GM12878 (cell line): ENCODE data around the gene PKNOX1. TPM values are rescaled to one million over a fixed set of nuclear protein-coding genes. Genes with fewer than 3 reads are reported as not detected.
A peak's percentile ranks its signal among the peaks of the same experiment; 100 is the strongest.

ENCODE experiments used
- ATAC-seq: fragments of 200-7000 bp; cut with Tn5 transposase; 3 replicates; pipeline ENCODE4 v1.9.1; 2020; ENCODE audit warnings: mild to moderate bottlenecking, moderate library complexity
- BruUV-seq: library from RNA; stranded (reverse); fragments of 400-500 nt; replicated peaks from 2 replicates; lab custom pipeline; 2021; lab: Mats Ljungman, UMichigan
- CTCF ChIA-PET: fragments of 300-600 bp; sonication (Branson Sonifier 250); formaldehyde crosslinking; extraction: SDS; loops from one replicate; lab custom pipeline; 2021; ENCODE audit warnings: inconsistent platforms; lab: Yijun Ruan, JAX
- POLR2A ChIA-PET: fragments of 350-600 bp; formaldehyde crosslinking; extraction: SDS; loops from one replicate; lab custom pipeline; 2021; ENCODE audit warnings: inconsistent platforms; lab: Charles Lee
- RAD21 ChIA-PET: fragments of 300-600 bp; sonication (Branson Sonifier 250); formaldehyde crosslinking; loops from one replicate; lab custom pipeline; 2023; ENCODE audit warnings: antibody characterized with exemption; ENCODE audit not compliant: unreplicated experiment; lab: Charles Lee
- SMC1A ChIA-PET: fragments of 300-600 bp; sonication (Branson Sonifier 250); formaldehyde crosslinking; loops from one replicate; lab custom pipeline; 2023; ENCODE audit not compliant: unreplicated experiment, uncharacterized antibody; lab: Charles Lee
- DNase-seq: peaks from one replicate; pipeline ENCODE4 v3.0.0-alpha.2; 2011; ENCODE audit warnings: low read depth, low spot score
- FAIRE-seq: peaks from 3 replicates; lab custom pipeline; 2011; peaks lifted over from hg19 to GRCh38; lab: Jason Lieb, UNC
- H2AFZ ChIP-seq: 2 replicates; pipeline ENCODE4 v1.6.0; 2011; ENCODE audit warnings: low read depth, low read length, control low read depth; ENCODE audit not compliant: control insufficient read depth
- H3K27ac ChIP-seq: 2 replicates; pipeline ENCODE4 v1.5.1; 2011; ENCODE audit warnings: control low read depth; ENCODE audit not compliant: control insufficient read depth, insufficient read depth
- H3K27me3 ChIP-seq, 2 experiments: replicated peaks in 1 of 2; 2 replicates each; pipeline versions ENCODE4 v1.6.0 to v1.6.1; 2011; ENCODE audit warnings: low read length in 1 of 2; ENCODE audit not compliant: control insufficient read depth in 2 of 2, insufficient read depth in 2 of 2
- H3K36me3 ChIP-seq, 2 experiments: 2 replicates each; pipeline ENCODE4 v1.5.1; 2011; ENCODE audit warnings: low read length in 1 of 2; ENCODE audit not compliant: control insufficient read depth in 2 of 2, insufficient read depth in 2 of 2
- H3K4me1 ChIP-seq: 2 replicates; pipeline ENCODE4 v1.6.1; 2011; ENCODE audit warnings: mild to moderate bottlenecking, low read length, moderate library complexity, mixed read lengths; ENCODE audit not compliant: control insufficient read depth, insufficient read depth
- H3K4me2 ChIP-seq: 2 replicates; pipeline ENCODE4 v1.6.0; 2011; ENCODE audit warnings: control low read depth; ENCODE audit not compliant: control insufficient read depth, insufficient read depth
- H3K4me3 ChIP-seq: fragments of 200-600 bp; sonication (generic); 2 replicates; pipeline ENCODE4 v1.5.1; 2016
- H3K79me2 ChIP-seq: 2 replicates; pipeline ENCODE4 v1.6.0; 2011; ENCODE audit warnings: low read length; ENCODE audit not compliant: control insufficient read depth, insufficient read depth
- H3K9ac ChIP-seq: 2 replicates; pipeline ENCODE4 v1.8.0; 2011; ENCODE audit warnings: low read length, control low read depth, mixed read lengths; ENCODE audit not compliant: control insufficient read depth, insufficient read depth
- H3K9me3 ChIP-seq: replicated peaks from 3 replicates; pipeline ENCODE4 v1.5.1; 2011; ENCODE audit warnings: mild to moderate bottlenecking, low read length; ENCODE audit not compliant: control insufficient read depth, insufficient read depth
- H4K20me1 ChIP-seq: 2 replicates; pipeline ENCODE4 v1.6.0; 2011; ENCODE audit not compliant: control insufficient read depth, insufficient read depth
- CHD2 ChIP-seq: IDR thresholded peaks from 2 replicates; pipeline ENCODE4 v1.6.1; 2011; ENCODE audit warnings: low read depth, low read length, improper control_type of control experiment, borderline replicate concordance
- ESRRA ChIP-seq: IDR thresholded peaks from 2 replicates; pipeline ENCODE4 v1.6.1; 2012; ENCODE audit warnings: mild to moderate bottlenecking, low read length, improper control_type of control experiment
- MEF2B ChIP-seq: fragments of 450-650 bp; IDR thresholded peaks from 2 replicates; pipeline ENCODE4 v1.6.1; 2018; ENCODE audit warnings: mild to moderate bottlenecking, moderate library complexity; ENCODE audit not compliant: partially characterized antibody, poor library complexity, severe bottlenecking
- MTA2 ChIP-seq: fragments of 450-650 bp; IDR thresholded peaks from 2 replicates; pipeline ENCODE4 v1.6.1; 2016; ENCODE audit warnings: low read depth, mild to moderate bottlenecking, moderate library complexity
- PAX5 ChIP-seq: IDR thresholded peaks from 2 replicates; pipeline ENCODE4 v1.6.1; 2011; ENCODE audit warnings: low read depth, low read length, borderline replicate concordance
- POLR2AphosphoS5 ChIP-seq: IDR thresholded peaks from 2 replicates; pipeline ENCODE4 v1.6.1; 2011; ENCODE audit warnings: mild to moderate bottlenecking, low read length, inconsistent platforms
- POU2F2 ChIP-seq: IDR thresholded peaks from 3 replicates; pipeline ENCODE4 v1.6.1; 2011; ENCODE audit warnings: low read depth, mild to moderate bottlenecking, low read length, borderline replicate concordance
- RB1 ChIP-seq: fragments of 450-650 bp; formaldehyde crosslinking; IDR thresholded peaks from 2 replicates; pipeline ENCODE4 v1.6.1; 2017; ENCODE audit warnings: mild to moderate bottlenecking, borderline replicate concordance
- RUNX3 ChIP-seq: IDR thresholded peaks from 2 replicates; pipeline ENCODE4 v1.6.1; 2012; ENCODE audit warnings: low read length, inconsistent platforms
- SP1 ChIP-seq: IDR thresholded peaks from one replicate; pipeline ENCODE4 v1.6.1; 2011; ENCODE audit warnings: low read depth, low read length
- WRNIP1 ChIP-seq: IDR thresholded peaks from 2 replicates; pipeline ENCODE4 v1.6.1; 2011; ENCODE audit warnings: low read depth, low read length, improper control_type of control experiment, borderline replicate concordance
- ZNF384 ChIP-seq: IDR thresholded peaks from 2 replicates; pipeline ENCODE4 v1.6.1; 2012; ENCODE audit warnings: low read depth, mild to moderate bottlenecking, low read length, improper control_type of control experiment, borderline replicate concordance
- ZNF592 ChIP-seq: fragments of 450-650 bp; IDR thresholded peaks from 2 replicates; pipeline ENCODE4 v1.6.1; 2017; ENCODE audit warnings: mild to moderate bottlenecking, moderate library complexity
- ZNF622 ChIP-seq: fragments of 450-650 bp; IDR thresholded peaks from 2 replicates; pipeline ENCODE4 v1.6.1; 2017; ENCODE audit warnings: mild to moderate bottlenecking, inconsistent platforms
- ZZZ3 ChIP-seq: IDR thresholded peaks from 2 replicates; pipeline ENCODE4 v1.6.1; 2011; ENCODE audit warnings: low read depth; ENCODE audit not compliant: control insufficient read depth, insufficient read length
- WGBS: methylation state at CpG from one replicate; pipeline ENCODE4 v1.1.6; 2016; ENCODE audit warnings: low lambda C conversion rate; ENCODE audit not compliant: insufficient replicate concordance, insufficient coverage; ENCODE audit errors: missing lambda C conversion rate; 5-methylcytosine and 5-hydroxymethylcytosine counted together
- in situ Hi-C: fragments of 300-500 bp; cut with MboI; formaldehyde crosslinking; loops from 9 replicates; pipeline ENCODE4 v1.14.3; 2018; ENCODE audit warnings: mixed read lengths
- intact Hi-C: fragments of 100-400 bp; cut with micrococcal nuclease; formaldehyde crosslinking; loops from one replicate; pipeline ENCODE4 v1.14.2; 2022; ENCODE audit not compliant: unreplicated experiment
- polyA plus RNA-seq, 11 experiments: library from polyadenylated mRNA; depleted of rRNA in 4 of 11; unstranded in 6 of 11; stranded (reverse) in 5 of 11; fragments of >200 nt; fragmentation: Nextera tagmentation in 4 of 11; fragmentation: Illumina TruSeq in 1 of 11; extraction: Ambion mirVana in 4 of 11; extraction: Trizol in 1 of 11; gene quantifications; 1 replicate in 1 of 11; 2 replicates in 10 of 11; pipeline versions ENCODE4 v1.2.1 to v1.2.3, GENCODE V29; 2011 to 2016; ENCODE audit warnings: inconsistent platforms in 2 of 11, missing spikeins in 2 of 11, low read depth in 1 of 11
- total RNA-seq, 4 experiments: library from RNA; depleted of rRNA in 3 of 4; stranded (reverse); fragments of >200 nt in 3 of 4; fragmentation: Illumina TruSeq in 1 of 4; extraction: Trizol in 1 of 4; gene quantifications; 2 replicates each; pipeline versions ENCODE4 v1.2.1 to v1.2.3, GENCODE V29; 2013 to 2021
- TF ChIP-seq, protein P1 (sequence below): fragments of 450-650 bp; IDR thresholded peaks from 2 replicates; pipeline ENCODE4 v1.6.1; 2016; ENCODE audit warnings: mild to moderate bottlenecking
- TF ChIP-seq, protein P2 (sequence below): fragments of 450-650 bp; IDR thresholded peaks from 2 replicates; pipeline ENCODE4 v1.6.1; 2017; ENCODE audit warnings: borderline replicate concordance

Gene PKNOX1
- total and polyA plus RNA-seq, 10 of the 15 experiments (the other 5 are each of a cell fraction or from before 2014, with no cell fraction given): 6.9 to 23.7 (median 13.2) TPM

- 0 out of 4 replicates have a peak, but pooled peaks cover 0 to 2% of the 10 kb centered on the region in 2 experiments for H3K36me3 ChIP-seq
- FAIRE-seq (no peak), ATAC-seq (peak; percentile 59), DNase-seq (no peak)
- H3K27me3 ChIP-seq: no peaks in the 10 kb centered on the region
- SMC1A ChIA-PET: interaction anchor here (1.0 to 1.5 kb wide), 2 partner anchors 12 to 36 kb away, joined by 3 read pairs; no protein-coding TSS in a partner anchor
- no peaks in the 10 kb centered on the region for H4K20me1 ChIP-seq
- intact Hi-C loops: no loop called here
- H3K9me3 ChIP-seq: no peaks in the 10 kb centered on the region
- peak overlapping the region; percentile 30; the same call in 1 of the 2 replicates for H3K4me2 ChIP-seq
- in situ Hi-C loops: no loop called here
- H3K4me1 ChIP-seq: peaks cover 22% of the 10 kb centered on the region
- 24% methylated on average over 10 of the region's 10 CpGs for WGBS
- no peak overlapping the region for H3K27ac ChIP-seq
- POLR2A ChIA-PET: no interaction called here
- H3K9ac ChIP-seq: no peak overlapping the region
- H2AFZ ChIP-seq: no peak overlapping the region
- H3K79me2 ChIP-seq: peaks cover 19% of the 10 kb centered on the region
- BruUV-seq: no TSS peak
- H3K4me3 ChIP-seq: no peak overlapping the region
- CTCF ChIA-PET: interaction anchor here (1.2 kb wide), 1 partner anchor 9 kb away, joined by 3 read pairs; no protein-coding TSS in a partner anchor
- RAD21 ChIA-PET: interaction anchor here (1.1 kb wide), 1 partner anchor 9 kb away, joined by 3 read pairs; no protein-coding TSS in a partner anchor
- TF ChIP-seq RUNX3: no peak
- TF ChIP-seq ZZZ3: no peak
- TF ChIP-seq SP1: no peak
- TF ChIP-seq, protein P1, sequence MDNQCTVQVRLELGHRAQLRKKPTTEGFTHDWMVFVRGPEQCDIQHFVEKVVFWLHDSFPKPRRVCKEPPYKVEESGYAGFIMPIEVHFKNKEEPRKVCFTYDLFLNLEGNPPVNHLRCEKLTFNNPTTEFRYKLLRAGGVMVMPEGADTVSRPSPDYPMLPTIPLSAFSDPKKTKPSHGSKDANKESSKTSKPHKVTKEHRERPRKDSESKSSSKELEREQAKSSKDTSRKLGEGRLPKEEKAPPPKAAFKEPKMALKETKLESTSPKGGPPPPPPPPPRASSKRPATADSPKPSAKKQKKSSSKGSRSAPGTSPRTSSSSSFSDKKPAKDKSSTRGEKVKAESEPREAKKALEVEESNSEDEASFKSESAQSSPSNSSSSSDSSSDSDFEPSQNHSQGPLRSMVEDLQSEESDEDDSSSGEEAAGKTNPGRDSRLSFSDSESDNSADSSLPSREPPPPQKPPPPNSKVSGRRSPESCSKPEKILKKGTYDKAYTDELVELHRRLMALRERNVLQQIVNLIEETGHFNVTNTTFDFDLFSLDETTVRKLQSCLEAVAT: no peak
- no peak for TF ChIP-seq POU2F2
- TF ChIP-seq MTA2: peak; percentile 22; the same call in 1 of the 2 replicates
- TF ChIP-seq, protein P2, sequence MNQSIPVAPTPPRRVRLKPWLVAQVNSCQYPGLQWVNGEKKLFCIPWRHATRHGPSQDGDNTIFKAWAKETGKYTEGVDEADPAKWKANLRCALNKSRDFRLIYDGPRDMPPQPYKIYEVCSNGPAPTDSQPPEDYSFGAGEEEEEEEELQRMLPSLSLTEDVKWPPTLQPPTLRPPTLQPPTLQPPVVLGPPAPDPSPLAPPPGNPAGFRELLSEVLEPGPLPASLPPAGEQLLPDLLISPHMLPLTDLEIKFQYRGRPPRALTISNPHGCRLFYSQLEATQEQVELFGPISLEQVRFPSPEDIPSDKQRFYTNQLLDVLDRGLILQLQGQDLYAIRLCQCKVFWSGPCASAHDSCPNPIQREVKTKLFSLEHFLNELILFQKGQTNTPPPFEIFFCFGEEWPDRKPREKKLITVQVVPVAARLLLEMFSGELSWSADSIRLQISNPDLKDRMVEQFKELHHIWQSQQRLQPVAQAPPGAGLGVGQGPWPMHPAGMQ: no peak
- TF ChIP-seq ESRRA: no peak
- no peak for TF ChIP-seq ZNF592
- no peak for TF ChIP-seq ZNF622
- TF ChIP-seq MEF2B: peak; percentile 16
- no peak for TF ChIP-seq CHD2
- TF ChIP-seq ZNF384: peak; percentile 30; the same call in 1 of the 2 replicates
- no peak for TF ChIP-seq POLR2AphosphoS5
- TF ChIP-seq WRNIP1: no peak
- TF ChIP-seq RB1: no peak
- TF ChIP-seq PAX5: no peak
Measured at GRCh38 chr21:42980312-42981213, 6.2 kb downstream of the PKNOX1 start.
